HFF-Myc (cell line): ENCODE results near the gene STARD5.

Experiments
- DNase-seq: peaks from one replicate; pipeline ENCODE4 v3.0.0-alpha.2; 2011; ENCODE audit warnings: low read depth; ENCODE audit errors: extremely low read depth
- H3K4me3 ChIP-seq: replicated peaks from 2 replicates; pipeline ENCODE4 v1.5.1; 2011; ENCODE audit warnings: low read depth, mild to moderate bottlenecking, control low read depth, low read length
- TF ChIP-seq, protein P1 (sequence below): IDR thresholded peaks from 2 replicates; pipeline ENCODE4 v1.5.1; 2012; ENCODE audit warnings: mild to moderate bottlenecking, low read depth, low read length, control low read depth; ENCODE audit errors: missing control alignments

Gene STARD5

DNA sequence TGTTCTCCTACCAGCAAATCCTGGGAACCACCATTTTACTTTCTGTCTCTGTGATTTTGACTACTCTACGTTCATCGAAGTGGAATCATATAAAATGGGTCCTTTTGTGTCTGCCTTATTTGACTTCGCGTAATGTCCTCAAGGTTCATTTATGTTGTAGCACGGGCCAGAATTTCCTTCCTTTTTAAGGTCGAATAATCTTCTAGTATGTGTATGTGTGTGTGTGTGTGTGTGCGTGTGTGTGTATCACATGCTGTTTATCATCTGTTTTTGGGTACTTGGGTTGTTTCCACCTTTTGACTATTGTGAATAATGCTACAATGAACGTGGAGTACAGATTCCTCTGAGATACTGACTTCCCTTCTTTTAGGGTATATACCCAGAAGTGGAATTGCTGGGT is 35.3 kb downstream of the STARD5 start:
- TF ChIP-seq, protein P1, sequence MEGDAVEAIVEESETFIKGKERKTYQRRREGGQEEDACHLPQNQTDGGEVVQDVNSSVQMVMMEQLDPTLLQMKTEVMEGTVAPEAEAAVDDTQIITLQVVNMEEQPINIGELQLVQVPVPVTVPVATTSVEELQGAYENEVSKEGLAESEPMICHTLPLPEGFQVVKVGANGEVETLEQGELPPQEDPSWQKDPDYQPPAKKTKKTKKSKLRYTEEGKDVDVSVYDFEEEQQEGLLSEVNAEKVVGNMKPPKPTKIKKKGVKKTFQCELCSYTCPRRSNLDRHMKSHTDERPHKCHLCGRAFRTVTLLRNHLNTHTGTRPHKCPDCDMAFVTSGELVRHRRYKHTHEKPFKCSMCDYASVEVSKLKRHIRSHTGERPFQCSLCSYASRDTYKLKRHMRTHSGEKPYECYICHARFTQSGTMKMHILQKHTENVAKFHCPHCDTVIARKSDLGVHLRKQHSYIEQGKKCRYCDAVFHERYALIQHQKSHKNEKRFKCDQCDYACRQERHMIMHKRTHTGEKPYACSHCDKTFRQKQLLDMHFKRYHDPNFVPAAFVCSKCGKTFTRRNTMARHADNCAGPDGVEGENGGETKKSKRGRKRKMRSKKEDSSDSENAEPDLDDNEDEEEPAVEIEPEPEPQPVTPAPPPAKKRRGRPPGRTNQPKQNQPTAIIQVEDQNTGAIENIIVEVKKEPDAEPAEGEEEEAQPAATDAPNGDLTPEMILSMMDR: no peak
- H3K4me3 ChIP-seq: no peak overlapping the region
- no peak for DNase-seq

DNA sequence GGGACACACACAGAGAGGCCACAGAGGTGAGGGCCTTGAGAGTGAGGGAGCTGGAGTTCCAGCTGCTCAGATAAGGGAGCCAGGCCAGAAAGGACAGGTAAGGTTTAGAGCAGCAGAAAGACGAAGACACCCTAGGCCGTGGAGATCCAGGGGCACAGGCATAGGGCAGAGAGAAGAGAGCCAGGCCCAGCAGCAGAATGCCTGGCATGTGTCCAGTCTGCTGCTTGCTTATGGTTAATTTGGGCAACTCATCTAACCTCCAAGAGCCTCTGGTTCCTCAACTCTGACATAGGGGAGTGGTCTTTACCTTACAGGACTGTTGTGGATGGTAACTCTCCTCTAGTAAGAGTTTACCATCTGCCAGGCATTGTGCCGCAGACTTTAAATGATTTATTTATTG is 35.9 kb downstream of the STARD5 start:
- DNase-seq: no peak
- TF ChIP-seq, protein P1: no peak
- H3K4me3 ChIP-seq: no peak overlapping the region

DNA sequence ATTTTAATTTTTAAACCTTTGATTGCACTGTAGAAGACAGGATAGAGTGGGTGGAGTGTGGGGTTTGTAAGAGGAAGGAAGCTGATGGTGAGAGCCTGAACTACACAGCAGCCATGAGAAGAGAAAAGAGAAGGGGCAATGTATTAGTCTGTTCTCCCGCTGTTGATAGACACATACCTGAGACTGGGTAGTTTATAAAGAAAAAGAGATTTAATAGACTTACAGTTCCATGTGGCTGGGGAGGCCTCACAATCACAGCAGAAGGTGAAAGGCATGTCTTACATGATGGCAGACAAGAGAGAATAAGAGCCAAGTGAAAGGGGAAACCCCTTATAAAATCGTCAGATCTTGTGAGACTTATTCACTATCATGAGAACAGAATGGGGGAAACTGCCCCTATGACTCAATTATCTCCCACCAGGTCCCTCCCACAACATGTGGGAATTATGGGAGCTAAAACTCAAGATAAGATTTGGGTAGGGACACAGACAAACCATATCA is 37.3 kb downstream of the STARD5 start:
- no peak overlapping the region for H3K4me3 ChIP-seq
- DNase-seq: no peak
- TF ChIP-seq, protein P1: no peak

DNA sequence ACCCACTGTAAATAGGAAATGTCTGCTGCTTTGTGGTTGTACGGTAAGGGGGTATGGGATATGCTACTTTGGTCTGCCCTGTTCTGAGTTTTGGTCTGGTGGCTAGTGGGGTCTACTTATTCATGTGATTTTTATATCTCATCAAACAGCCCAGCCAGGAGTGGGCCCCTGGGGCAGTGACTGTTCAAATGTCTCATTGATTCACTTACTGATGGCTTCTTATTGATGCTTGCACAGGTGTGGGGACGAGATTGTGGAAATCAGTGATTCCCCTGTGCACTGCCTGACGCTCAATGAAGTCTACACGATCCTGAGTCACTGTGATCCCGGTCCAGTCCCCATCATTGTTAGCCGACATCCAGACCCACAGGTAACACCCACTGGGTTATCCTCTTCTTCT is 38.5 kb downstream of the STARD5 start:
- no peak overlapping the region for H3K4me3 ChIP-seq
- TF ChIP-seq, protein P1: no peak
- DNase-seq: no peak

DNA sequence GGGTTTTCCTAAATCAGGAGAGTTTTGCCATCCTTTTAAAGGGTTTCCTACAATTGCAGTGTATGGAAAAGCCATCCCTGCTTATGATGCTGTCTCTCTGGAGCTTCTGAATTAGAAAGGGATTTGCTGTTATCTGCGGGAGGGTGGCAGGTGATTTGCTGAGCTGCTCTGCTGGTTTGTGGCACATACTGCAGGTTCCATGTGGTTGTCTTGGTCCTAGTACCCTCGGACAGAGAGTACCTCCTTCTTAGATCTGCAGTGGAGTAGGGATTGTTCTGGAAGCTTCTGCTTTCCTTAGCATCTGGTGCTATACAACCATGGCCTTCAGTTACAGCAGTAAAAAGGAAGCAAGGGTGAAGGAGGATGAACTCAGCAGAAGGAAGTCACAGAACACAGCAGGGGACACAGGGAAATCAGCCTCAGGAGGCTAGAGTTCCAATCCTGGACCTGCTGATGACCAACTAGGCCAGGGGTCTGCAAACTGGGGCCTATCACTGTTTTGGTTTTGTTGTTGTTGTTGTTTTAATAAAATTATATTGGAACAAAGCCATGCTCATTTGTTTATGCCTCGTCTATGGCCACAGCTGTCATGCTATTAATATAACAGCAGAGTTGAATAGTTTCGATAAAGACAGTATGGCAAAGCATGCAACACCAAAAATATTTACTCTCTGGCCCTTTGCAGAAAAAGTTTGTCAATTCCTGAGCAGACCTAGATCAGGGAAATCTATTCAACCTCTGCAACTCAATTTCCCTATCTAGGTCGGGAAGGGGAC is 39.5 kb downstream of the STARD5 start:
- no peak for DNase-seq
- H3K4me3 ChIP-seq: no peak overlapping the region
- TF ChIP-seq, protein P1: no peak

DNA sequence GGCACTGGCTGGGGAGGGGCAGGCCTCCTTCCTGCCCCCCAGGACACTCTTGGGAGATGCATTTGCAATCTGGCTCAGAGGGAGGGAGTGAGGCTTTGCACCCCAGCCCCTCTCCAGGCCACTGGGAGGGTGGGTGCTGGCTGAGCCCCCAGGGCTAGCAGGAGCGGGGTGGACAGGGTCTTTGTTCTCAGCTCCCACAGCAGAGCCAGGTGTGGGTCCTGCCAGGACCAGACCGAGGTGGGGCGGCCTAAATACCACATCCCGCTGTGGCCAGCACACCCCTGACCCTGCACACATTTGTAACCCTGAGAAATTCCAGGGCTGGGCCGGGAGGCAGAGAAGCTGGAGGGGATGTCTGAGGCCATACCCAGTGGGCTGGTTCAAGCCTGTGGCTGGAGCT is 41.0 kb downstream of the STARD5 start:
- H3K4me3 ChIP-seq: no peak overlapping the region
- no peak for DNase-seq
- TF ChIP-seq, protein P1: no peak

DNA sequence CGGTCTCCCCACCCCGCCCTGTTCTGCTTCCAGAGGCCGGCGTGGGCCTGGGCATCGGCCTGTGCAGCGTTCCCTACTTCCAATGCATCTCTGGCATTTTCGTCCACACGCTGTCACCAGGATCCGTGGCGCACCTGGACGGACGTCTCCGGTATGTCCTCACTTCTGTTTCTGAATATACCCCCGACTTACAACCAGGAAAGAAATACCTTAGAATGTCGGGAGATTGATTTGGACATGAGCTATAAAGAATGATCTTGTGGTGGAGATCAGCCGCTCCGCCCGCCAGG is 41.4 kb downstream of the STARD5 start:
- TF ChIP-seq, protein P1: no peak
- no peak for DNase-seq
- H3K4me3 ChIP-seq: no peak overlapping the region
